CD4-positive, alpha-beta T cell treated with Interleukin-6 at 100 ng/mL for 8 hours (primary cell): ENCODE measurements around the gene CFAP157.
A peak's percentile ranks its signal among the peaks of the same experiment; 100 is the strongest.
"Not testable (repeated sequence)": the region's sequence is repeated elsewhere in the genome, so short reads cannot be mapped to it uniquely, and the experiment has no call there.

ENCODE experiments used
- DNase-seq: peaks from one replicate; pipeline ENCODE4 v3.0.0-alpha.2; 2020; ENCODE audit warnings: mixed read lengths, low spot score

Gene CFAP157

GRCh38 chr9:127735530-127736185 lies 28.9 kb downstream of the CFAP157 start:
- no peak for DNase-seq

GRCh38 chr9:127738666-127739065 lies 31.9 kb downstream of the CFAP157 start:
- DNase-seq: no peak

DNA sequence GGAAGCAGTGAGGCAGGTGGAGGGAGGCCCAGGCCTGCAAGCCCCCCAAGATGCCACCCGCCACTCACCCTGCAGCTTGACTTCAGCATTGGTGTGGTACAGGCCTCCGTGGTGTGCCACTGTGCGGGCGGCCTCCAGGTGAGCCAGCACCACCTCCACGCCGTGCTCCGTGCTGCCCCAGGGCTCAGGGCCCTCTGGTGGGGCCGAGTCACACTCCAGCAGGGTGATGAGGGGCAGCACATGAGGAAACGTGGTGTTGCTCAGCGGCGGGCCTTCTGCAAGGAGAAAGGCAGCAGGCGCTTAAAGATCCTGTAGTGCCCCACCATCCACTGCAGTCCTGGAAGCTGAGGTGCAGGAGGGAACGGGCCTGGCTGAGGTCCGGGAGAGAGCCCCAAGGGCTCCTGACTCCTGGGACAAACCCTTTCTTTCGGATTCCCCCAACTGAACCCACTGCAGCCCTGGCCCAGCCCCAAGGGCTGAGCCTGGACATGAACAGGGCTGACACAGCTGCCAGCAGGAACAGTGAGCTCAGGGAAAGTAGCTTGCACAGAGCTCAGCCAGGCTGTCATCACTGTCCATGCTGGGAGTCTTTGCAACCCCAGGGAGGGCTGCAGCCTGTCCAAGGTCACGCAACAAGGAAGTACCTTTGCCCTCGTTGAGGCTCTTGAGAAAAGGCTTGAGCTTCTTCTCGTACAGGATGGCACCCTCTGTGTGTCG lies 33.0 kb downstream of the CFAP157 start:
- no peak for DNase-seq

DNA sequence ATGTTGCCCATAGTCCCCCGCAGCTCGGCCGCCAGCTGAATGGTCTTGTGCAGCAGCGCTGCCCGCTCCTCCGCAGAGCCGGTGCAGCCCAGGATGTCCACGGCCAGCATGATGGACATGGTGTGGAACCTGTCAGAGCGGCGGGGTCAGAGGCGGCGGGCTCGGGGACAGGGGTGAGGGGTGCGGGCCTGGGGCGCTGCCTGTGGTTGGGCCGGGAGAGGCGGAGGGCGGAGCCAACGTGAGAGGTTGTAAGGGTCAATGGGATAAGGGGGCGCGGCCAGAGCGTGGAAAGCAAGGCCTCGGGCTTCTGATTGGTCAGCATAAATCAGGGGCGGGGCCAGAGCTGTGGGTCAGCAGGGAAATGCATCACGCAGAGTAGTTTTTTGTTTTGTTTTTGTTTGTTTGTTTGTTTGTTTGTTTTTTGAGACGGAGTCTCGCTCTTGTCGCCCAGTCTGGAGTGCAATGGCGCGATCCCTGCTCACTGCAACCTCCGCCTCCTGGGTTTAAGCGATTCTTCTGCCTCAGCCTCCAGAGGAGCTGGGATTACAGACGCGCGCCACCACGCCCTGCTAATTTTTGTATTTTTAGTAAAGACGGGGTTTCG lies 35.1 kb downstream of the CFAP157 start:
- DNase-seq: no peak

DNA sequence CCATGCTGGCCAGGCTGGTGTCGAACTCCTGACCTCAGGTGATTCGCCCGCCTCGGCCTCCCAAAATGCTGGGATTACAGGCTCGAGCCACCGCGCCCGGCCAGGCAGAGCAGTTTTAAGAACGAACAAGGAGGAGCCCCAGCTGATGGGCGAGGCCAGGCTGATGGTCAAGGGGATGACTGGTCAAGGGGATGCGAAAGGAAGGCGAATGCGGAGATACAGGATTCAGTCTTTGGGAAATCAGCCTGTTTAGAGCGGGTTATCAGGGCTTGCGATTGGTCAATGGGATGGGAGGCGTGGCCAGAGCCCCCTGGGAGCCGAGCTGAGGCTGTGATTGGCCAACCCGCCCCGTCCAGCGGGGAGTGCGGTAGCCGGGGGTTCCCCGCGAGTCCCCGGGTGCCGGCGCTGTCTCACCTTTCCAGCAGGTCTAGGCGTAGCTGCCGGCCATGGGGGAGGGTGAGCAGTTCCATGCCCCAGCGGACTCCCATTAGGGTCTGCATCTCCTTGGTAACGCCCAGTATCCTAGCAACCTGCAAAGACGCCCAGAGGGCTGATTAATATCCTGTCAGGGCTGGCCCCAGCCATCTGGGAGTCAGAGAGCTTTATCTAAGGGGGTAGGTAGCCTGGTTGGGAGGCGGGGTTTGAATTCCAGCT lies 35.8 kb downstream of the CFAP157 start:
- no peak for DNase-seq

DNA sequence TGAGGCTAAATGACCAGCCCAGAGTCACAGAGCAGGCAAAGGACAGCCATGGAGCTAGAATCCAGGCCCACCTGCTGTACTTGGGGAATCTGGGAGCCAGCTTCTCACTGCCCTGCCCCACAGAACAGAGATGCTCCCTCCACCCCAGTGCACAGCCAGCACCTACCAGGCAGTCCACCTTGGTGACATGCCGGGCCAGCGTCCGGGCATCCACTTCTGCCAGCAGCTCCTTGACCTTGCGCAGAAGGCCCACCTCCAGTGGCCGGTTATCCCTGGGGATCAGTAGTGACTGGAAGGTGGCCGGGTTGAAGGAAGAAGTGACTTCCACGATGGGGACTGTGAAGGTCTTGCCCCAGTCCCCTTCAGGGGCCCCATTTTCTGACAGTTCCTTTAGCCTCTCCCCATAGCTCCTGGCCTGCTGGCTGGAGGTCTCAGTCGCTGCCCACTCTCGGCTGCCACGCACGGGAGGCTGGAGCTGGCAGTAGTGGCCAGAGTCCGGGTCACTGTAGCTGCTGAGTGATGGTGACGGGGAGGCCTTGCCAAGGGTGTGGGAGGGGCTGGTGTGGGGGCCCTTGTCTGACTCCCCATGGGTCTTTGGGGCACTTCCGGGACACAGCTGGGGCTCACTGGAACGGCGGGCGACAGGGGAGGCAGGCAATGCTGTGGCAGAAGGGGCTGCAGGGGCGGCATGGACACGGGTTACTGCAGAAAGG lies 37.8 kb downstream of the CFAP157 start:
- no peak for DNase-seq

- peak; percentile 20 for DNase-seq
Observed at GRCh38 chr9:127746959-127747569, 40.3 kb downstream of the CFAP157 start.

- DNase-seq: no peak
Observed at GRCh38 chr9:127749090-127749787, 42.5 kb downstream of the CFAP157 start.

- no peak for DNase-seq
Observed at GRCh38 chr9:127751269-127752054, 44.7 kb downstream of the CFAP157 start.

DNA sequence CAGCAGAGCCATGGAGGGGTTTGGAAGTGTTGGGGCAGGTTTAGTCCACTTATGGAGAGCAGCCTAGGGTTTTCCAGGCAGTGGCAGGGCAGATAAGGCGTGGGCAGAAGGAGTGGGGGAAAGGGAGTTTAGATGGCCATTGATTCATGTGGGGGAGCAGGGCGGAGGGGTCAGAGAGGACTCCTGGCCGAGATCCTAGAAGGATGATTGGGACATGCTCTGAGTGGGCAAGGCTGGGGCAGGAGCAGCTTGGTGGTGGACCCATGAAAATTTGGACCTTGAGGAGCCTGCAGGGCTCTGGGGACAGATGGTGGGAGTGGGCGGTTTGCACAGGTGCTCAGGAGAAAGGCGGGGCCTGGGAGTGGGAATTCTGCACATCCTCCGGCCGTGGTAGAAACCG lies 46.4 kb downstream of the CFAP157 start:
- DNase-seq: no peak

DNA sequence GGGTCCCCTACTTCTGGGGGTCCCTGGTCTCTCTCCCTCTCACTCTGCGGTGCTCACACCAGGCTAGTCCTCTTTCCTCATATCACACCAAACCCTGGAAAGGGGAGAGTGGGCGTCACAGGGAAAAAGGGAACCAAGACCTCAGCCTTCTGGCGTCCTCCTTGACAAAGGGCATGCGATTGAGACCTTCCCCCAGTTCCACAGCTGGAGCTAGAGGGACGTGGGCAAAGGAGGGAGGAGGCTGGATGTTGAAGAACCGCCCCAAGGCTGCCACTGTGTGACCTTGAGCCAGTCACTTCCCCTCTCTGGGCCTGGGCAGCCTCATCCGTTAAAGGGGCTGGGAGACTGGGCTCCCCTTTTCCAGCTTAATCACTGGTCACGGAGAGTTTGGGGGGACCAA lies 46.8 kb downstream of the CFAP157 start:
- no peak for DNase-seq

DNA sequence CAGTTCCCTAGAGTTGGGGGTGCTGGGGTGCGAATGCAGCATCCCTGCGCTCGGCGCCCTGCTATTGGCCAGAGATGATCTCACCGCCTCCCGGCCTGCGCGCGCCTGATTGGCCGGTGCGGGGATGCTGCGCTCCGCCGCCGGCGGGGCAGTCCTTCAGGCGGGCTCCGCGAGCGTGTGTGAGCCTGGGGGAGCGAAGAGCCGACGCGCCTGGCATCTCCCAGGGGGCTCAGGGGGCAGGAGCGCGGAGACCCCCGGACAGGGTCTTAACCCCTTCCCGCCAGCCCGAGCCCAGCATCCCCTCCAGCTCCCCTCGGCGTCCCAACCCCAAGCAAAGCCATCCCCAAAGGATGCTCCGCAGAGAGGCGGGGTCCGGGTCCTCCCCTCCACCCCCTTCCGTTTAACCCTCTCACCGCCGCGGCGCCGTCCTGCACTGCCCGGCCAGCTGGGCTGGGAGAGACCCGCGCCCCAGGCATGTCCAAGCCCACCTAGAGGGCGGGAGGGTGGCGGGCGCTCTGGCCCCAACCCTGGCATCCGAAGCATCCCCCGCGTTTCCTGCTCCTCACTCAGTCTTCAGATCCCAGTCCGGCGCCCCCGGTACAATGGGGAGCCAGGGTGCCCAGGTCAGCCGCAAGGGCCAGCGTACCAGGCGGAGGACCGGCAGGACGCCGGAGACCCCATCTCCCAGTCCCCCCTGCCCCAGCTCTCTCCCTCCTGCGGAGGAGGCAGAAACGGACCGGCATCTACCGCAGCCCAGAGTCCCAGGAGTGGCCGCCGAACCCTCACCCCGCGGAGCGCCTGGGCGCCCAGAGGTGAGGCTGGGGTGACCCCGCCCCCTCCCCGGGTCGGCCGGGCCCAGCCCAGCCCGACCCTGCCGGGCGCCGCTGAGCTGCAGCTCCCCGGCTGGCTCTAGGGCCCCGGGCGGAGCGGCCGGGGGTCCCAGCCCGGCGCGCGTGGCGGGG lies 47.6 kb downstream of the CFAP157 start:
- DNase-seq: no peak

DNA sequence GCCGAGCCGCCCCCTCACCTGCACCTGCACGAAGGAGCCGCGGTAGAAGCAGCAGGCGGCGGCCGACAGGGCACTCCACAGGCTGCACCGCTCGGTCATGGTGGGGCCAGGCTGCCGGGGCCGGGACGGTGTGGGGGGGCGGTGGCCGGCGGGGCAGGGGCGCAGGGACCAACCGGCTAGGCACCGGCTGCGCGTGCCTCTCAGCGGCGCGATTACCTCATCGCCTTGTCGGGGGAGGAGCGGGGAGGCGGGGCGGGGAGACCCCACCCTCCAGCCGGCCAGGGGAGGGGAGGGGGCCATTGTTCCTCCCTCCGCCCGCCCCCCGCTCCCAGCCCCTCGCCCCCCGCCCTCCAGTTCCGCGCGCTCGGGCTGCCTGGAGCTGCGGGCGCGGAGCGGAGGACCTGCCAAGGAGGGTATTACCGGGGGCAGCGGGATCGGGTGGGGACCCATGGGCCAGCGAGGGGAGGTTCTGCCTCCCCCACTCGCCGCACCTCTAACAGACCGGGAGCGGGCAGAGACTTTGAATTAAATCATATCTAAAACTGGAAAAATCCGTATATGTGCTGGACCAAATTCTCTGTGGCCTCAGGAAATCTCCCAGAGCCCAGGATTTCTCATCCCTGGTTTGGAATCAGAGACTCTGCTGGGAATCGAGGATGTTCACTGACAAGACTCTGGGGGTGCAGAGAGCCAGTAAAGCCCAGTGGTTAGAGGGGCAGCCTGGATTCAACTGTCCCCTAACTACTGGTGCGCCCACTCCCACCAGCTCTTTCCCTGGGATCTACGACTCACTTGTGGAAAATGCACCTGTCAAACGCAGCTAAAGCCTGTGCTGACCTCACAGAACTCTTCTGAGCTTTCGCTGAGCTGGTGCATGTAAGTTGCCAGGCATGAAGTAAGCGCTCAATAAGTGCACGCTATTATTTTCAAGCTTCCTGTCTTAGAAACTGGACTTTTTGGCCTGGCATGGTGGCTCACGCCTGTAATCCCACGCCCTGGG lies 48.6 kb downstream of the CFAP157 start:
- DNase-seq: no peak

GRCh38 chr9:127756233-127756632 lies 49.4 kb downstream of the CFAP157 start:
- no peak for DNase-seq

- not testable (repeated sequence) for DNase-seq
Observed at GRCh38 chr9:127756776-127757175, 50.0 kb downstream of the CFAP157 start.

DNA sequence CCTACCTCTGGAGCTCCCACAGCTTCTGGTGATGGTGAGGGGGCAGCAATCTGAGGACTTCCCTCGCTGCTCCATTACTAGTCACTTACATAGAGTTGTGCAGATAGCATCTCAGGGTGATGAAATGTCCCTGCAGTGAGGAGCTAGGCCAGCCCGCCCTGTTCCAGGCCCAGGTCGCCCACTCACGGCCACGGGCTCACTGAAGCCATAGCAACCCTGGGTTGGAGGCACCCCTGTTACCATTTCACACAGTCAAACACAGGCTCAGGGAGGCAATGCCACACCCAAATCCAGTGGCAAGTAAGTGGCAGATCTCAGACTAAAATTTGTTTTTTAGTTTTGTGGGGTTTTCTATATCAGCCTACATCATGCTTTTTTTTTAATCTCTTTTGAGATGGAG lies 52.1 kb downstream of the CFAP157 start:
- DNase-seq: no peak

GRCh38 chr9:127761061-127761460 lies 54.3 kb downstream of the CFAP157 start:
- DNase-seq: no peak

DNA sequence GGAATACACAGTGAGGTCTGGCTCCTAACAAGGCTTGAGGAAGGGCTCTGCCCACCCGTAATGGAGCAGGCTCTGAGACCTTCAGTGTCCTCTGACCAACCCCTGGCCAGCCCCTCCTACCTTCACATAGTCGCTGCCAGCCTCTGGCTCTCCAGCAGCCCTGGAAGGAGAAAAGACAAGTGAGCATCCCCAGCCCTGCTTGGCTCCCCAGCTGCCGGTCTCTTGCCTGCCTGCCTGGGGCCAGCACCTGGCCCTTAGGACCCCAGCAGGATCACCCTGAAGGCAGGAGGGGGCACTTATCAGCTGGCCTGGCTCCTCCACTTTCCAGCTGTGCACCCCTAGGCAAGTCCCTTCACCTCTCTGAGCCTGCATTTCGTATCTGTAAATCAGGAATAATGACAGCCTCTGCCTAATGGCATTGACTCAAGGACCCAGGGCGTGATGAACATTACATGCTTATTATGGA lies 54.7 kb downstream of the CFAP157 start:
- no peak for DNase-seq
